ENCODE data around the gene ATXN7L3.

DNA sequence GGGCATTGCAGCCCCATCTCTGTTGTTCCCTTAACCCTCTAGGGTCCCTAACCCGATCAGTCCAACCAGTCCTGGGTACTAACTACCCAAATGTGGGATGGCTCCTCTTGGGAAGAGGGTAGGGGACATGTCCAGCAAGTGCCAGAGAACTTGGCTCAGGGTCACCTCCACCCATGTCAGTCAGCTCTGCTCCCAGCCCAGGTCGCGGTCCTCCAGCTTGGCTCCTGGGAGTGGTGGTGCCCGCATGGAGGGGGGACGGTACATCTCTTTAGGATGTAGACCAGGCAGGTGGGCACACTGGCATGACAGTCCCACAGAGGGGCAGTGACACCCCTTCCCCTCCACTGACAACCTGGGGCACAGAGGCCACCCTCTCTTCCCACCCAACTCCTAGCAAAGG is 6.9 kb downstream of the ATXN7L3 start:
- no peak for TF ChIP-seq CEBPB (IDR thresholded peaks at IDR 0.05)
- TF ChIP-seq, protein P1, sequence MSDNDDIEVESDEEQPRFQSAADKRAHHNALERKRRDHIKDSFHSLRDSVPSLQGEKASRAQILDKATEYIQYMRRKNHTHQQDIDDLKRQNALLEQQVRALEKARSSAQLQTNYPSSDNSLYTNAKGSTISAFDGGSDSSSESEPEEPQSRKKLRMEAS (IDR thresholded peaks at IDR 0.05) = no peak
- TF ChIP-seq, protein P2, sequence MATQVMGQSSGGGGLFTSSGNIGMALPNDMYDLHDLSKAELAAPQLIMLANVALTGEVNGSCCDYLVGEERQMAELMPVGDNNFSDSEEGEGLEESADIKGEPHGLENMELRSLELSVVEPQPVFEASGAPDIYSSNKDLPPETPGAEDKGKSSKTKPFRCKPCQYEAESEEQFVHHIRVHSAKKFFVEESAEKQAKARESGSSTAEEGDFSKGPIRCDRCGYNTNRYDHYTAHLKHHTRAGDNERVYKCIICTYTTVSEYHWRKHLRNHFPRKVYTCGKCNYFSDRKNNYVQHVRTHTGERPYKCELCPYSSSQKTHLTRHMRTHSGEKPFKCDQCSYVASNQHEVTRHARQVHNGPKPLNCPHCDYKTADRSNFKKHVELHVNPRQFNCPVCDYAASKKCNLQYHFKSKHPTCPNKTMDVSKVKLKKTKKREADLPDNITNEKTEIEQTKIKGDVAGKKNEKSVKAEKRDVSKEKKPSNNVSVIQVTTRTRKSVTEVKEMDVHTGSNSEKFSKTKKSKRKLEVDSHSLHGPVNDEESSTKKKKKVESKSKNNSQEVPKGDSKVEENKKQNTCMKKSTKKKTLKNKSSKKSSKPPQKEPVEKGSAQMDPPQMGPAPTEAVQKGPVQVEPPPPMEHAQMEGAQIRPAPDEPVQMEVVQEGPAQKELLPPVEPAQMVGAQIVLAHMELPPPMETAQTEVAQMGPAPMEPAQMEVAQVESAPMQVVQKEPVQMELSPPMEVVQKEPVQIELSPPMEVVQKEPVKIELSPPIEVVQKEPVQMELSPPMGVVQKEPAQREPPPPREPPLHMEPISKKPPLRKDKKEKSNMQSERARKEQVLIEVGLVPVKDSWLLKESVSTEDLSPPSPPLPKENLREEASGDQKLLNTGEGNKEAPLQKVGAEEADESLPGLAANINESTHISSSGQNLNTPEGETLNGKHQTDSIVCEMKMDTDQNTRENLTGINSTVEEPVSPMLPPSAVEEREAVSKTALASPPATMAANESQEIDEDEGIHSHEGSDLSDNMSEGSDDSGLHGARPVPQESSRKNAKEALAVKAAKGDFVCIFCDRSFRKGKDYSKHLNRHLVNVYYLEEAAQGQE (IDR thresholded peaks at IDR 0.05; ENCODE audit: low read depth) = no peak
- no peak for TF ChIP-seq YY1 (IDR thresholded peaks at IDR 0.05; ENCODE audit: low read depth)
- TF ChIP-seq EGR1 (IDR thresholded peaks at IDR 0.05) = no peak
- no peak for TF ChIP-seq TEAD4 (IDR thresholded peaks at IDR 0.05)
- no peak for TF ChIP-seq EP300 (IDR thresholded peaks at IDR 0.05; ENCODE audit: borderline replicate concordance)
- TF ChIP-seq TAF1 (IDR thresholded peaks at IDR 0.05; ENCODE audit: low read depth) = no peak
- TF ChIP-seq NFIC (IDR thresholded peaks at IDR 0.05) = no peak
- no peak for TF ChIP-seq FOXM1 (IDR thresholded peaks at IDR 0.05; ENCODE audit: borderline replicate concordance, low read depth)

Measured in Ishikawa (cell line).